Osteocyte (in vitro differentiated cells): ENCODE results near the gene AKT1. TPM values are rescaled to one million over a fixed set of nuclear protein-coding genes. Genes with fewer than 3 reads are reported as not detected.
"Not testable (repeated sequence)": the region's sequence is repeated elsewhere in the genome, so short reads cannot be mapped to it uniquely, and the experiment has no call there.

ENCODE experiments used
- DNase-seq: peaks from one replicate; pipeline ENCODE4 v3.0.0; 2021; ENCODE audit warnings: mixed read lengths; ENCODE audit not compliant: unreplicated experiment; ENCODE audit errors: extremely low spot score
- H3K27ac Mint-ChIP-seq: one replicate; pipeline ENCODE4 v1.8.0; 2021; ENCODE audit warnings: mild to moderate bottlenecking, mixed read lengths; ENCODE audit not compliant: unreplicated experiment
- H3K27me3 Mint-ChIP-seq: one replicate; pipeline ENCODE4 v1.8.0; 2021; ENCODE audit warnings: mixed read lengths; ENCODE audit not compliant: unreplicated experiment
- H3K36me3 Mint-ChIP-seq: one replicate; pipeline ENCODE4 v1.8.0; 2021; ENCODE audit warnings: mixed read lengths; ENCODE audit not compliant: unreplicated experiment
- H3K4me1 Mint-ChIP-seq: one replicate; pipeline ENCODE4 v1.8.0; 2021; ENCODE audit warnings: mixed read lengths; ENCODE audit not compliant: unreplicated experiment
- H3K4me3 Mint-ChIP-seq: one replicate; pipeline ENCODE4 v1.8.0; 2021; ENCODE audit warnings: mild to moderate bottlenecking, moderate library complexity, mixed read lengths; ENCODE audit not compliant: unreplicated experiment
- H3K9me3 Mint-ChIP-seq: one replicate; pipeline ENCODE4 v1.8.0; 2021; ENCODE audit warnings: mixed read lengths; ENCODE audit not compliant: unreplicated experiment
- total RNA-seq: library from RNA; stranded (reverse); gene quantifications from 2 replicates; pipeline ENCODE4 v1.2.1, GENCODE V29; 2021
- TF ChIP-seq, protein P1 (sequence below): fragments of 200-600 bp; sonication (generic); IDR thresholded peaks from 2 replicates; pipeline ENCODE4 v1.5.0; 2021; ENCODE audit warnings: antibody characterized with exemption, mild to moderate bottlenecking, moderate library complexity

The AKT1 gene
- total RNA-seq, 1 donor from 2014 or later, result 157 TPM

DNA sequence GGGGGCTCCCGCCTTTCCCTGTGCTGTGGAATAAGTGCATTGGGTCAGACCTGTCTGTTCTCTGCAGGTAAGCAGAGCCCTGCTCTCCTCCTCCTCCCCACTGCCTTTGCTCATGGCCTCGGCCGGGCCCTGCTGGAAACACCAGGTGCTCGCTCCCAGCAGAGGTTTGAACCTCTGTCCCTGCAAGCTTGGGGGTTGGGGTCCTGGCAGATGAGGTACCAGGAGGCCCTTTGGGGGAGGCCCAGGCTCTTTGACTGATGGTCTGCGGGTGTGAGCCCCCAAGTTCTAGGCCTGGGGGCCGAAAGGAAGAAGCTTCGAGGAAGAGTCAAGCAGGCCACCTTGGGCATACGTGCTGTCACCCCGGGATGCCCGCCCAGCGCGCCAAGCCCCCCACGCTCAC lies 47.5 kb upstream of the AKT1 start:
- Mint-ChIP-seq H3K9me3 (no peaks in the 10 kb centered on the region), H3K27ac (no peak overlapping the region), H3K4me3 (no peak overlapping the region), H3K36me3 (no peaks in the 10 kb centered on the region), H3K4me1 (peaks cover 15% of the 10 kb centered on the region), H3K27me3 (peaks cover 73% of the 10 kb centered on the region)
- DNase-seq, result no peak
- TF ChIP-seq, protein P1, sequence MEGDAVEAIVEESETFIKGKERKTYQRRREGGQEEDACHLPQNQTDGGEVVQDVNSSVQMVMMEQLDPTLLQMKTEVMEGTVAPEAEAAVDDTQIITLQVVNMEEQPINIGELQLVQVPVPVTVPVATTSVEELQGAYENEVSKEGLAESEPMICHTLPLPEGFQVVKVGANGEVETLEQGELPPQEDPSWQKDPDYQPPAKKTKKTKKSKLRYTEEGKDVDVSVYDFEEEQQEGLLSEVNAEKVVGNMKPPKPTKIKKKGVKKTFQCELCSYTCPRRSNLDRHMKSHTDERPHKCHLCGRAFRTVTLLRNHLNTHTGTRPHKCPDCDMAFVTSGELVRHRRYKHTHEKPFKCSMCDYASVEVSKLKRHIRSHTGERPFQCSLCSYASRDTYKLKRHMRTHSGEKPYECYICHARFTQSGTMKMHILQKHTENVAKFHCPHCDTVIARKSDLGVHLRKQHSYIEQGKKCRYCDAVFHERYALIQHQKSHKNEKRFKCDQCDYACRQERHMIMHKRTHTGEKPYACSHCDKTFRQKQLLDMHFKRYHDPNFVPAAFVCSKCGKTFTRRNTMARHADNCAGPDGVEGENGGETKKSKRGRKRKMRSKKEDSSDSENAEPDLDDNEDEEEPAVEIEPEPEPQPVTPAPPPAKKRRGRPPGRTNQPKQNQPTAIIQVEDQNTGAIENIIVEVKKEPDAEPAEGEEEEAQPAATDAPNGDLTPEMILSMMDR, result no peak

DNA sequence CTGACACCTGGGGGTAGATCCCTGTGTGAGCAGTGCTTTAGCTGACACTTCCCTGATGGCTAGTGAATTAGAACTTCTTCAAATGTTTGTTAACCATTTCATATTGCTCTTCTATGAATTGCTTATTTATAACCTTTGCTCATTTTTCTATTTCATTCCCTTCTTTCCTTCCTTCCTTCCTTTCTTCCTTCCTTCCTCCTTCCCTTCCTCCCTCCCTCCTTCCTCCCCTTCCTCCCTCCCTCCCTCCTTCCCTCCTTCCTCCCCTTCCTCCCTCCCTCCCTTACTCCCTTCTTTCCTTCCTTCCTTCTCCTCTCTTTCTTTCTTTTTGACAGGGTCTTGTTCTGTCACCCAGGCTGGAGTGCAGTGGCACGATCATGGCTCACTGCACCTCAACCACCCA lies 46.2 kb upstream of the AKT1 start:
- Mint-ChIP-seq H3K4me1 (peaks cover 15% of the 10 kb centered on the region), H3K9me3 (no peaks in the 10 kb centered on the region), H3K27me3 (peaks cover 75% of the 10 kb centered on the region), H3K36me3 (no peaks in the 10 kb centered on the region), H3K4me3 (no peak overlapping the region), H3K27ac (no peak overlapping the region)
- DNase-seq, result no peak
- TF ChIP-seq, protein P1, result no peak

DNA sequence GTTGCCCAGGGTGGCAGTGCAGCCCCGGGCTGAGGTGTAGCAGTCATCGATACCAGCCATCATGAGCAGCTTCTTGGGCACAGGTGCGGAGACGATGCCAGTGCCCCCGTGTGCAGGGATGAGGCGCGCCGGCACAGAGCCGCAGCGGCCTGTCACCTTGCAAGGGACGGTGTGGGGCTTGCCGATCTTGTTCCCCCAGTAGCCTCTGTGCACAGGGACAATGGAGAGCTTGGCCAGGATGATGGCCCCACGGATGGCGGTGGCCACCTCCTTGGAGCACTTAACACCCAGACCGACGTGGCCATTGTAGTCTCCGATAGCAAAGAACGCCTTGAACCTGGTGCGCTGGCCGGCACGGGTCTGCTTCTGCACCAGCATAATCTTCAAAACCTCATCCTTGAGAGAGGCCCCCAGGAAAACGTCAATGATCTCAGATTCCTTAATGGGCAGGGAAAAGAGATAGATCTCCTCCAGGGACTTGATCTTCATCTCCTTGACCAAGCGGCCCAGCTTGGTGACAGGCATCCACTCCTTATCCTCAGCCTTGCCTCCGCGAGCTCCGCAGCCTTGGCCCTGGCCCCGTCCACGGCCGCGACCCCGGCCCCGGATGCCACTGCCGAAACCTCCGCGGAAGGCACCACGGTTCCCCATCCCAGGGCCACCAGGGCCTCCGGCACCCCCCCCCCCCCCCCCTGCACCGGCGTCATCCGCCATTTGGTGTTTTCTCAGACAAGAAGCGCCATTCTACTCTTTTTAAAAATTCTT lies 40.8 kb upstream of the AKT1 start:
- H3K27me3 Mint-ChIP-seq, result peaks cover 32% of the 10 kb centered on the region
- H3K9me3 Mint-ChIP-seq, DNase-seq, H3K4me3 Mint-ChIP-seq, H3K36me3 Mint-ChIP-seq, H3K27ac Mint-ChIP-seq, H3K4me1 Mint-ChIP-seq: not testable (repeated sequence)

DNA sequence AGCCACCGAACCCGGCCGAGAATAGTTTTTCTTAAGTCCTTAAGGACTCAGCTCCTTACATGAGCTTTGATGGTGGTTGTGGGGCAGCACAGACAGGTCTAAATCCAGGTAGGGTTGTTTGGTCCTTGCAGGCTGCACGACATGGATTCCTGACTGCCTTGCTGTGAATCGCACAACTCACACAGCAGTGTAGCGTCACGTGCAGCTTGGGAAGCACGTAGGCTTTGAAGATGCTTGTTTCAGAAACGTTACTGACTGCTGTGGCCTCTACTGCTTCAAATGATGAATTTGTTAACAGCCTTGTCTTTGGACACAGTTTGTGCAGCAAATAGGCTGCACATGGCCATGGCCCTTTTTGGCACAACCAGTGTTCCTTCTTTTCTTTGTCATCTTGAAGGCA lies 35.2 kb upstream of the AKT1 start:
- H3K4me3 Mint-ChIP-seq, result no peak overlapping the region
- no peaks in the 10 kb centered on the region for H3K9me3 Mint-ChIP-seq
- H3K36me3 Mint-ChIP-seq, result no peaks in the 10 kb centered on the region
- TF ChIP-seq, protein P1, result no peak
- peaks cover 14% of the 10 kb centered on the region for H3K4me1 Mint-ChIP-seq
- no peak for DNase-seq
- no peaks in the 10 kb centered on the region for H3K27me3 Mint-ChIP-seq
- H3K27ac Mint-ChIP-seq, result no peak overlapping the region

DNA sequence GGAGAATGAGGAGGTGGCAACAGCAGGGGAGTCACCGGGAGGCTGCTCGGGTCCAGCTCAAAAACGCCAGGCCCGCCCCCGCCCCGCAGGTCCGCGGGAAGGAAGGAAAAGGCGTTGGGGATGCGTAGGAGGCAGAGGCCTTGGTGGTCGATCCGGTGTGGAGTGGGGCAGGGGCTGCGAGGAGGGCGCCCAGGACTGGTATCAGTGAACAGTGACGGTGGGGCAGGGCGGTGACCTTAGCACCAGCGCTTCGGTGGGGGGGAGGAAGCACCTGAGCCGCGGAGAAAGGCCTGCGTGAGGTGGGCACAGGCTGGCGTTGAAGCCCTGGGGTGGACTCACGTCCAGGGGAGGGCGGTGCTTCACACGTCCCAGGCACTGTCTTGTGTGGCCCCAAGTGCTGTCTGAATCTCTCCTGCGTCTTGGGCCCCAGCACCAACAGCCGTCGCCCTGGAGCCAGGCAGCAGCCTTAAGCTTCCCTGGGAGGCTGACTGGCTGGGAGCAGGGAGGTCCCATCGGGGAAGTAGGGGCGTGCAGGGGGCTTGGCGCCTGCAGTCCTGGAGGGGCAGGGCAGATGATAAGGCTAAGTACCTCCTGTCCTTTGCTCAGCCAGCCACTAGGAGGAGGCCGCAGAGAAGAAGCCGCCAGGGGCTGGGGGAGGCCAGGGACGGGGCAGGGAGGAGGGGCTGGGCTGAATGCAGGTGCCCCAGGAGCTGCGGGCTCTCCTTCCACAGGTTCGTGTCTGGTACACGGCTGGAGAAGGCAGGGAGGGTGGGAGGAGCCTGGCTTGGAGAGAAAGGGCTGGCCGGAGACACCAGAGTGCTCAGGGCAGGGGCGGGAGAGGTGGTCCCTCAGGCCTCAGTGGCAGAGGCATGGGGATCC lies 31.9 kb upstream of the AKT1 start:
- DNase-seq, result no peak
- TF ChIP-seq, protein P1, result peak; percentile 57
- no peaks in the 10 kb centered on the region for H3K27me3 Mint-ChIP-seq
- peak overlapping the region; percentile 68 for H3K4me3 Mint-ChIP-seq
- no peak overlapping the region for H3K27ac Mint-ChIP-seq
- H3K36me3 Mint-ChIP-seq, result no peaks in the 10 kb centered on the region
- H3K4me1 Mint-ChIP-seq, result peaks cover 18% of the 10 kb centered on the region
- H3K9me3 Mint-ChIP-seq, result peaks cover 4% of the 10 kb centered on the region
